H1 (cell line): ENCODE data around the gene COL27A1. TPM values are rescaled to one million over a fixed set of nuclear protein-coding genes. Genes with fewer than 3 reads are reported as not detected.

Source experiments
- CTCF ChIA-PET: fragments of 300-600 bp; sonication (Branson Sonifier 250); formaldehyde crosslinking; loops from one replicate; lab custom pipeline; 2021; ENCODE audit not compliant: partially characterized antibody; lab: Charles Lee
- POLR2A ChIA-PET: fragments of 300-600 bp; sonication (Branson Sonifier 250); formaldehyde crosslinking; loops from one replicate; lab custom pipeline; 2021; ENCODE audit warnings: inconsistent platforms; ENCODE audit not compliant: partially characterized antibody; lab: Charles Lee
- DNase-seq, 2 experiments: peaks; one replicate each; pipeline versions ENCODE4 v3.0.0 to v3.0.0-alpha.2; 2010 to 2022; ENCODE audit warnings: low spot score in 2 of 2, low read depth in 1 of 2, mixed read lengths in 1 of 2
- FAIRE-seq: peaks from 2 replicates; lab custom pipeline; 2011; peaks lifted over from hg19 to GRCh38; lab: Jason Lieb, UNC
- H2AFZ ChIP-seq: 2 replicates; pipeline ENCODE4 v1.8.1; 2012; ENCODE audit warnings: low read length, inconsistent platforms
- H2AK5ac ChIP-seq: 2 replicates; pipeline ENCODE4 v1.6.1; 2013; ENCODE audit warnings: low read depth, low read length
- H2BK120ac ChIP-seq: replicated peaks from 2 replicates; pipeline ENCODE3; 2013; ENCODE audit warnings: low read depth, low read length, inconsistent platforms
- H2BK12ac ChIP-seq: 2 replicates; pipeline ENCODE4 v1.6.1; 2013; ENCODE audit warnings: low read depth, low read length
- H2BK15ac ChIP-seq: 2 replicates; pipeline ENCODE4 v1.6.1; 2013; ENCODE audit warnings: low read length
- H2BK20ac ChIP-seq: 2 replicates; pipeline ENCODE4 v1.6.1; 2013; ENCODE audit warnings: low read length
- H2BK5ac ChIP-seq: 2 replicates; pipeline ENCODE4 v1.6.1; 2013; ENCODE audit warnings: low read depth, low read length
- H3K14ac ChIP-seq: 2 replicates; pipeline ENCODE4 v1.6.1; 2013; ENCODE audit warnings: inconsistent platforms; ENCODE audit not compliant: insufficient read length
- H3K18ac ChIP-seq: 2 replicates; pipeline ENCODE4 v1.6.1; 2013; ENCODE audit warnings: low read length; ENCODE audit errors: extremely low read depth
- H3K23ac ChIP-seq: 2 replicates; pipeline ENCODE4 v1.6.1; 2013; ENCODE audit warnings: inconsistent platforms; ENCODE audit not compliant: insufficient read length
- H3K23me2 ChIP-seq: 2 replicates; pipeline ENCODE4 v1.6.1; 2013; ENCODE audit warnings: low read depth, low read length
- H3K27ac ChIP-seq: 2 replicates; pipeline ENCODE4 v1.6.1; 2011; ENCODE audit warnings: low read depth, low read length, inconsistent platforms
- H3K27me3 ChIP-seq, 4 experiments: replicated peaks in 1 of 4; 1 replicate in 1 of 4; 2 replicates in 3 of 4; pipeline versions ENCODE4 v1.6.1 to v1.8.1; 2011 to 2013; ENCODE audit warnings: low read length in 3 of 4, mild to moderate bottlenecking in 3 of 4, inconsistent platforms in 2 of 4, mixed read lengths in 2 of 4, moderate library complexity in 1 of 4; ENCODE audit not compliant: control insufficient read depth in 3 of 4, insufficient read depth in 3 of 4; ENCODE audit errors: extremely low read depth in 1 of 4
- H3K36me3 ChIP-seq, 4 experiments: 2 replicates each; pipeline versions ENCODE4 v1.6.1 to v1.8.1; 2011 to 2013; ENCODE audit warnings: mild to moderate bottlenecking in 4 of 4, low read length in 3 of 4, moderate library complexity in 2 of 4, control low read depth in 1 of 4, inconsistent platforms in 1 of 4; ENCODE audit not compliant: insufficient read depth in 4 of 4, control insufficient read depth in 2 of 4
- H3K4ac ChIP-seq: replicated peaks from 2 replicates; pipeline ENCODE3; 2013; ENCODE audit warnings: low read length, low read depth, mixed read lengths, inconsistent platforms; ENCODE audit not compliant: insufficient read length
- H3K4me1 ChIP-seq, 4 experiments: replicated peaks in 1 of 4; 1 replicate in 1 of 4; 2 replicates in 3 of 4; pipeline versions ENCODE4 v1.6.1 to v1.8.1; 2011 to 2013; ENCODE audit warnings: low read length in 3 of 4, inconsistent platforms in 2 of 4, mixed read lengths in 1 of 4; ENCODE audit not compliant: insufficient read depth in 4 of 4, control insufficient read depth in 3 of 4
- H3K4me2 ChIP-seq, 2 experiments: 2 replicates each; pipeline versions ENCODE4 v1.6.1 to v1.8.1; 2011 to 2013; ENCODE audit warnings: low read depth in 2 of 2, low read length in 2 of 2, control low read depth in 1 of 2, inconsistent platforms in 1 of 2, mild to moderate bottlenecking in 1 of 2; ENCODE audit not compliant: insufficient read depth in 1 of 2
- H3K4me3 ChIP-seq, 4 experiments: fragments of 200-600, 300-600 bp in 1 of 4; sonication (generic), shearing (Covaris generic), sonication (Bioruptor Twin) in 1 of 4; 2 replicates each; pipeline versions ENCODE4 v1.5.1 to v1.8.1; 2011 to 2016; ENCODE audit warnings: low read length in 4 of 4, low read depth in 3 of 4, control low read depth in 2 of 4, inconsistent platforms in 2 of 4, mild to moderate bottlenecking in 2 of 4, mixed read lengths in 1 of 4, moderate library complexity in 1 of 4; ENCODE audit not compliant: insufficient read depth in 2 of 4; ENCODE audit errors: extremely low read depth in 1 of 4
- H3K56ac ChIP-seq: replicated peaks from 2 replicates; pipeline ENCODE3; 2013; ENCODE audit warnings: low read depth, mild to moderate bottlenecking, mixed read lengths, low read length, inconsistent platforms; ENCODE audit not compliant: insufficient read length
- H3K79me1 ChIP-seq: 2 replicates; pipeline ENCODE4 v1.6.1; 2013; ENCODE audit warnings: low read depth, low read length, control low read depth
- H3K79me2 ChIP-seq, 2 experiments: 2 replicates each; pipeline versions ENCODE4 v1.6.1 to v1.8.1; 2012 to 2013; ENCODE audit warnings: low read length in 2 of 2, mild to moderate bottlenecking in 2 of 2, inconsistent platforms in 1 of 2; ENCODE audit not compliant: insufficient read depth in 2 of 2, control insufficient read depth in 1 of 2
- H3K9ac ChIP-seq, 4 experiments: replicated peaks in 1 of 4; 1 replicate in 1 of 4; 2 replicates in 3 of 4; pipeline versions ENCODE4 v1.6.1 to v1.8.1; 2011 to 2013; ENCODE audit warnings: low read depth in 3 of 4, low read length in 3 of 4, control low read depth in 2 of 4, mild to moderate bottlenecking in 2 of 4, moderate library complexity in 2 of 4, inconsistent platforms in 1 of 4; ENCODE audit errors: extremely low read depth in 1 of 4
- H3K9me3 ChIP-seq, 2 experiments: 2 replicates each; pipeline versions ENCODE4 v1.6.1 to v1.8.1; 2012 to 2013; ENCODE audit warnings: mild to moderate bottlenecking in 2 of 2, moderate library complexity in 2 of 2, control low read depth in 1 of 2, inconsistent platforms in 1 of 2, low read depth in 1 of 2, low read length in 1 of 2, mixed read lengths in 1 of 2; ENCODE audit not compliant: insufficient read depth in 2 of 2
- H4K20me1 ChIP-seq, 2 experiments: replicated peaks in 1 of 2; 2 replicates each; pipeline versions ENCODE3 to v1.8.1; 2011 to 2013; ENCODE audit warnings: inconsistent platforms in 2 of 2, low read length in 2 of 2, mild to moderate bottlenecking in 1 of 2; ENCODE audit not compliant: insufficient read depth in 2 of 2, control insufficient read depth in 1 of 2
- H4K5ac ChIP-seq: 2 replicates; pipeline ENCODE4 v1.6.1; 2013; ENCODE audit warnings: low read length, low read depth, mixed read lengths, inconsistent platforms; ENCODE audit not compliant: insufficient read length
- H4K8ac ChIP-seq: 2 replicates; pipeline ENCODE4 v1.8.0; 2013; ENCODE audit warnings: mild to moderate bottlenecking, moderate library complexity, low read length, inconsistent platforms; ENCODE audit not compliant: insufficient read depth; ENCODE audit errors: extremely low read depth
- H4K91ac ChIP-seq: replicated peaks from 2 replicates; pipeline ENCODE3; 2013; ENCODE audit warnings: low read length, mixed read lengths, inconsistent platforms; ENCODE audit not compliant: insufficient read length
- CTBP2 ChIP-seq: IDR thresholded peaks from 2 replicates; pipeline ENCODE4 v1.7.0; 2011; ENCODE audit warnings: borderline replicate concordance, mild to moderate bottlenecking, moderate library complexity, mixed read lengths, low read length; ENCODE audit not compliant: insufficient read depth, insufficient read length
- EGR1 ChIP-seq: IDR thresholded peaks from 2 replicates; pipeline ENCODE4 v1.6.1; 2011; ENCODE audit warnings: low read depth, low read length, borderline replicate concordance
- RAD21 ChIP-seq, 2 experiments: IDR thresholded peaks in 1 of 2; conservative IDR thresholded peaks in 1 of 2; 2 replicates each; pipeline ENCODE4 v1.6.1; 2011; ENCODE audit warnings: low read depth in 2 of 2, low read length in 2 of 2, improper control_type of control experiment in 1 of 2, inconsistent platforms in 1 of 2, mild to moderate bottlenecking in 1 of 2, moderate library complexity in 1 of 2
- SIX5 ChIP-seq: IDR thresholded peaks from 2 replicates; pipeline ENCODE4 v1.6.1; 2011; ENCODE audit warnings: mild to moderate bottlenecking, low read depth, low read length
- WGBS, 2 experiments: shearing (Covaris generic) in 1 of 2; methylation state at CpG; one replicate each; pipeline versions ENCODE4 v1.1.6 to v1.1.7; 2013 to 2015; ENCODE audit warnings: low lambda C conversion rate in 2 of 2, mixed read lengths in 2 of 2, inconsistent platforms in 1 of 2, low coverage in 1 of 2, missing lambda C conversion rate in 1 of 2; ENCODE audit not compliant: insufficient replicate concordance in 2 of 2, insufficient coverage in 1 of 2, insufficient read length in 1 of 2; ENCODE audit errors: extremely low coverage in 1 of 2, missing lambda C conversion rate in 1 of 2; 5-methylcytosine and 5-hydroxymethylcytosine counted together
- polyA plus RNA-seq, 7 experiments: library from polyadenylated mRNA; depleted of rRNA in 3 of 7; stranded (reverse) in 5 of 7; unstranded in 2 of 7; fragments of >200 nt in 5 of 7; fragments of 200-250 nt in 2 of 7; gene quantifications; 1 replicate in 5 of 7; 2 replicates in 1 of 7; 4 replicates in 1 of 7; pipeline versions ENCODE4 v1.2.1 to v1.2.3, GENCODE V29; 2011 to 2013; ENCODE audit warnings: missing spikeins in 2 of 7, mixed read lengths in 2 of 7
- total RNA-seq: library from RNA; stranded (reverse); fragmentation: NEBNext Ultra II Directional; extraction: Animal tissue kit (Norgen Biotek cat#: 25700); gene quantifications from 2 replicates; pipeline ENCODE4 v1.2.1, GENCODE V29; 2021

COL27A1 gene
- total and polyA plus RNA-seq, 2 of the 8 experiments (the other 6 are each of a cell fraction or from before 2014, with no cell fraction given) = 15.1 to 22.8 TPM

DNA sequence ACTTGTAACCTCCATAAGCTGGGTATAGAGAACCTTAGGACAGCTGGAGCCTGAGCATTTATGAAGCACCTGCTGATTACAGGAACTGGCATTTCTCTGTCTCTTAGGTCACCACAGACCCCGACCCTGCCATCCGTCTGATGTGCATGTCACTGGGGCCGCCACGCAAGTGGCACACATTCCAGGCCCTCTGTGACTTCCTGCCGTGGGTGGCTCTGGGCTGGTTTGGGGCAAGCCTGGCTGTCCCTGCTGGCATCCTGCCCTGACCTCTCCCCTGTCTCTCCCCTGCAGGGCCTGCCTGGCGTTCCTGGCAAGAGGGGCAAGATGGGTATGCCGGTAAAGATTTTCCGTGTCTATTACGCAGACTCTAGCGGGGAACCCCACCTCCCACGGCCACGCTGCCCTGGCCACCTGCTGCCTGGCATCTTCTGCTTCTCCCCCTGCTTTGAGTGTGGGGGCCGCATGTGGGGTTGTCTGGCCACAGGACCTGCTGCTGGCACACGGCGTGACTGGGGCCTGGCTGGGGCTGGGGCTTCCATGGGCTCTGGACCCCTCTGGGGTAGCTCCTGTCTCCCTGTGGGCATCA is 55.4 kb downstream of the COL27A1 start:
- H3K56ac ChIP-seq = no peak overlapping the region
- H3K4me2 ChIP-seq = no peak overlapping the region
- no peak overlapping the region for H4K5ac ChIP-seq
- no peaks in the 10 kb centered on the region for H3K79me2 ChIP-seq
- H4K8ac ChIP-seq = no peak overlapping the region
- 94% methylated on average over 15 of the region's 15 CpGs; no CpG with 5 or more reads in 1 of the 2 experiments for WGBS, 2 experiments
- POLR2A ChIA-PET = no interaction called here
- no peak for FAIRE-seq
- H3K23ac ChIP-seq = no peak overlapping the region
- H3K4me1 ChIP-seq = peaks cover 0 to 15% (median 1%) of the 10 kb centered on the region in 4 experiments; a peak in 5 of 7 replicates
- TF ChIP-seq EGR1 (no peak), CTBP2 (no peak), SIX5 (no peak), RAD21 (IDR thresholded peaks at IDR 0.05 in 1 of 2, conservative IDR thresholded peaks at IDR 0.05 in 1 of 2; ENCODE audit: low read depth in 2 of 2, low read length in 2 of 2) (no peak)
- H2BK120ac ChIP-seq = no peak overlapping the region
- H3K14ac ChIP-seq = no peak overlapping the region
- no peak overlapping the region for H2BK5ac ChIP-seq
- H3K9me3 ChIP-seq = no peaks in the 10 kb centered on the region
- no peak overlapping the region for H2BK20ac ChIP-seq
- H4K91ac ChIP-seq = no peak overlapping the region
- H2BK15ac ChIP-seq = no peak overlapping the region
- no peak overlapping the region for H3K9ac ChIP-seq
- peaks cover 0 to 2% of the 10 kb centered on the region in 2 experiments for H4K20me1 ChIP-seq
- no peaks in the 10 kb centered on the region for H3K23me2 ChIP-seq
- CTCF ChIA-PET = no interaction called here
- no peak overlapping the region for H2BK12ac ChIP-seq
- no peak overlapping the region for H3K18ac ChIP-seq
- H3K79me1 ChIP-seq = no peaks in the 10 kb centered on the region; the same call in 1 of the 2 replicates
- no peak for DNase-seq
- H3K4me3 ChIP-seq = no peak overlapping the region
- no peak overlapping the region for H2AK5ac ChIP-seq
- H2AFZ ChIP-seq = no peak overlapping the region
- no peak overlapping the region for H3K27ac ChIP-seq
- H3K27me3 ChIP-seq = no peaks in the 10 kb centered on the region
- H3K4ac ChIP-seq = no peak overlapping the region
- peaks cover 0 to 2% (median 0%) of the 10 kb centered on the region in 4 experiments; a peak in 4 of 8 replicates for H3K36me3 ChIP-seq
